ENCODE data around the gene CEP120.

The CEP120 gene

GRCh38 chr5:123297198-123297831, 125.9 kb downstream of the CEP120 start:
- no peak for DNase-seq

All from NCI-H2081 (cell line).